Mucosa of rectum (tissue), 2 donors: ENCODE results near the gene EIF4E2.
"Not testable (repeated sequence)": the region's sequence is repeated elsewhere in the genome, so short reads cannot be mapped to it uniquely, and the experiment has no call there.

Source experiments
- H3K27ac ChIP-seq, 2 donors: one replicate each; pipeline ENCODE4 v1.7.0; 2013; ENCODE audit warnings: inconsistent platforms in 2 of 2, low read depth in 2 of 2, low read length in 2 of 2
- H3K27me3 ChIP-seq, 2 donors: one replicate each; pipeline ENCODE4 v1.7.0; 2013; ENCODE audit warnings: low read length in 2 of 2; ENCODE audit not compliant: control insufficient read depth in 2 of 2, insufficient read depth in 2 of 2
- H3K36me3 ChIP-seq, 2 donors: one replicate each; pipeline ENCODE4 v1.7.0; 2013; ENCODE audit warnings: low read length in 2 of 2; ENCODE audit not compliant: control insufficient read depth in 2 of 2, insufficient read depth in 2 of 2
- H3K4me1 ChIP-seq, 2 donors: one replicate each; pipeline ENCODE4 v1.7.0; 2013; ENCODE audit warnings: low read length in 2 of 2, mild to moderate bottlenecking in 1 of 2; ENCODE audit not compliant: control insufficient read depth in 2 of 2, insufficient read depth in 2 of 2
- H3K4me3 ChIP-seq, 2 donors: one replicate each; pipeline ENCODE4 v1.7.0; 2013; ENCODE audit warnings: low read length in 2 of 2
- H3K9ac ChIP-seq, 2 donors: one replicate each; pipeline ENCODE4 v1.7.0; 2013; ENCODE audit warnings: low read length in 2 of 2, low read depth in 1 of 2, mild to moderate bottlenecking in 1 of 2
- H3K9me3 ChIP-seq, 2 donors: one replicate each; pipeline ENCODE4 v1.7.0; 2013; ENCODE audit warnings: low read length in 2 of 2; ENCODE audit not compliant: control insufficient read depth in 2 of 2
- donor health status: healthy.
- donor health status: Normal muscosa, but diverticular disease.

EIF4E2 gene

DNA sequence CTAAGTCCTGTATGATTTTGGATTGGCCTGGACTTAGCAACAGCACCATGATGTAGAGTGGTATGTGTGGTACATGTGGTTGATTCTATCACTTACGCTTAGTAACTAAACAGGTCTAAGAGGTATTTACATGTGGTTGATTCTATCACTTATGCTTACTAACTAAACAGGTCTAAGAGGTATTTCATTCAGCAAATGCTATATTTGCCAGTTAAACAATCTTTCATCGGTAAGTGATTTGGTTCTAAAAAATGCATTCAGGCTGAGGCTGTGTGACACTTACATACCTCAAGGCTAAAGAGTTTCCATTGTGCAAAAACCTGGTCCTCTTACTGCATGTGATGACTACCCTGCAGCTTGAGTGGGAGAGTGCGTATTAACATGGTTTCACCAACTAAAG is 13.1 kb downstream of the EIF4E2 start:
- H3K27ac ChIP-seq, result no peak overlapping the region
- H3K27me3 ChIP-seq, result no peaks in the 10 kb centered on the region
- H3K36me3 ChIP-seq, result peaks cover 45 to 72% of the 10 kb centered on the region in 2 donors
- H3K9me3 ChIP-seq, result no peaks in the 10 kb centered on the region
- H3K4me3 ChIP-seq, result no peak overlapping the region
- no peak overlapping the region for H3K9ac ChIP-seq
- no peaks in the 10 kb centered on the region for H3K4me1 ChIP-seq

DNA sequence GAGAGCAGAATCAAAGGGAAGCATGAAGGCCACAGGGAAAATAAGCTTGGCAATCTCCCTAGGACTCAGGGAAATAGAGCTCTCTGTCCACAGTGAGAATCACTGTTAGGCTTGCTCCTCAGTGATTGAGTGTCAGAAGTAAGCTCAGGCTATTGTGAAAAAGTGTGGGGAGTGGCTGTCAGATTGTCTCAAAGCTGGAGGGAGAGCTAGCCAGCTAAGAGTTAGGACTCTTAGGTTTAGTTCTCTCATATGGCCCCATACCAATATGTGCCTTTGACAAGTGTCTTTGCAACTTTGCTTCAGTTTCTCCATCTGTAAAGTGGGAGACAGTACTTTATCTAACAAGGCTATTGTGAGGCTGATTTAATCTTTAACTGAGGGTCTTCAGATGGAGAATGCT is 17.2 kb downstream of the EIF4E2 start:
- Histone ChIP-seq H3K4me3 (no peak overlapping the region), H3K9ac (no peak overlapping the region), H3K9me3 (no peaks in the 10 kb centered on the region), H3K36me3 (peaks cover 50 to 72% of the 10 kb centered on the region in 2 donors), H3K27ac (no peak overlapping the region), H3K27me3 (no peaks in the 10 kb centered on the region), H3K4me1 (peaks cover 2% of the 10 kb centered on the region in 2 donors)

DNA sequence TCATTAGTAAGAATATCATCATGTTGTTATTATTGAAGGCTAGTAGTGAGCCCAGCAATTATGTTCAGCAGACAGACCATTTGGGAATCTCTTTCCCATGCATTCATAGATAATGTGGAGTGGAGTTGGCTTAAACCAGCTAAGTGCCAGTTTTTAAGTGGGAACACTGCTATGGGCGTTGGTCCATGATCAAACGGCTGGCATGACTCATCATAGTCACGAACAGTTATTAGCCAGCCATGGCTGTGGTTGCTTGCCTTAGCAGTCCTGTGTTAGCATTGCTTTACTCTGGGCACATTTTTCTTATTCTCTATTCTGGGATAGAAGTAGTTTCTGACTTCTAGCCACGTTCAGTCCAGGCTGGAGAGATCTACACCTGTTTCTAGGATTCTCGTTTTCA is 17.7 kb downstream of the EIF4E2 start:
- H3K9me3 ChIP-seq, result no peaks in the 10 kb centered on the region
- peaks cover 53 to 70% of the 10 kb centered on the region in 2 donors for H3K36me3 ChIP-seq
- peaks cover 2 to 5% of the 10 kb centered on the region in 2 donors for H3K4me1 ChIP-seq
- no peak overlapping the region for H3K27ac ChIP-seq
- no peak overlapping the region for H3K4me3 ChIP-seq
- H3K9ac ChIP-seq, result no peak overlapping the region
- H3K27me3 ChIP-seq, result no peaks in the 10 kb centered on the region

DNA sequence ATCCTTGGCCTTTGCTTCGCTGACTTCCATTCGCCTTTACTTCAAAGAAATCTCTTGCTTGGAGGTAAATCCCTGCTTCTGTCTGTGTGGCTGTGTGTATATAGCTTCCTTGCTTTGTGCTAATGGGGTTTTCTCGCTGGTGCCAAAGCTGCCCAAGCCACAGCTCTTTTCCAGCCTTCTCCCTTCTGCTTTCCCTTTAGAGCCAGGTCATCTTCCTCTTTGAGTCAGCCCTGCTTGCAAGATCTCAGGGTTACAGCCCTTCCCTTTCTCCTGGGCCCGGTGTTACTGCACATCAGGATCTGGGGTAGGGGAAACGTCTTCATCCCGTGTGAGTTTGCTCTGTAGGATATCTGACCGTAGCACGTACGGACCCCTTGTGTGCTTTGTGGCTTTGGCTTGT is 19.1 kb downstream of the EIF4E2 start:
- H3K4me3 ChIP-seq, result no peak overlapping the region
- H3K27ac ChIP-seq, result no peak overlapping the region
- H3K4me1 ChIP-seq, result peaks cover 2 to 19% of the 10 kb centered on the region in 2 donors
- peaks cover 49 to 68% of the 10 kb centered on the region in 2 donors for H3K36me3 ChIP-seq
- H3K27me3 ChIP-seq, result no peaks in the 10 kb centered on the region
- H3K9ac ChIP-seq, result no peak overlapping the region
- no peaks in the 10 kb centered on the region for H3K9me3 ChIP-seq

DNA sequence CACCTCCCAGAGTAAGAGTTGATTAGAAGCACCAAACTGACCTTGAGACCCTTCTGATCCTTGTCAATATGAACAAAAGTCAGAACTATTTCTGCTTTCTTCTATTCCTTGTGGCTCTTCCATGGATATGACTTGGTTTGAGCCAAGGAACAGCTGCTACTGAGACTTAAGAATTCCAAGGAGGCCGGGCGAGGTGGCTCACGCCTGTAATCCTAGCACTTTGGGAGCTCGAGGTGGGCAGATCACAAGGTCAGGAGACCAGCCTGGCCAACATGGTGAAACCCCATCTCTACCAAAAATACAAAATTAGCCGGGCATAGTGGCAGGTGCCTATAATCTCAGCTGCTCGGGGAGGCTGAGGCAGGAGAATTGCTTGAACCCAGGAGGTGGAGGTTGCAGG is 20.0 kb downstream of the EIF4E2 start:
- peaks cover 2 to 19% of the 10 kb centered on the region in 2 donors for H3K4me1 ChIP-seq
- peaks cover 53 to 66% of the 10 kb centered on the region in 2 donors for H3K36me3 ChIP-seq
- H3K27ac ChIP-seq, H3K9ac ChIP-seq, H3K9me3 ChIP-seq, H3K4me3 ChIP-seq, H3K27me3 ChIP-seq: not testable (repeated sequence)

DNA sequence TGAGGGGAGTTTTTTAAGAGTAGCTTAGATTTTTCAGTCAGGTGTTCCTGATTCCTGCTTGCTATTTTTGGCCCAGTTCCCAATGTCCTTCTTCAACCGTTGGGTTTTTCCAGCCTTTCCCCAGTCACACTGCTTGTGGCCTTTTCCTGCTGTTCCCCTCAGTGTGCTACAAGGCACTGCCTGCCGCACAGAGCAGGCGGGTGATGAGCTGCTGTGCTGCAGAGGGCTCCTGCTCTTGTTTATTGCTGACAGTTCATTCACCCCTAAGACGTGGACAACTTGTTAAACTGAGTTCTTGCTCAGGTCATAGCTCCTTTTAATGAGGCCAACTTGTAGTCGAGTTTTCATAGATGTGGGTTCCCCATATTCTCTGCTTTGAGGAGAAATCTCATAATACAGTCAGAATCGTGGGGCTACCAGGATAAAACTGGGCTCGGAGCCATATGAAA is 20.6 kb downstream of the EIF4E2 start:
- no peak overlapping the region for H3K9ac ChIP-seq
- peaks cover 53 to 60% of the 10 kb centered on the region in 2 donors for H3K36me3 ChIP-seq
- no peak overlapping the region for H3K4me3 ChIP-seq
- H3K4me1 ChIP-seq, result peaks cover 2 to 19% of the 10 kb centered on the region in 2 donors
- H3K27me3 ChIP-seq, result no peaks in the 10 kb centered on the region
- no peak overlapping the region for H3K27ac ChIP-seq
- H3K9me3 ChIP-seq, result no peaks in the 10 kb centered on the region

GRCh38 chr2:232573042-232573441 is 22.6 kb downstream of the EIF4E2 start:
- Histone ChIP-seq H3K36me3 (peaks cover 39 to 47% of the 10 kb centered on the region in 2 donors), H3K4me1 (peaks cover 2 to 19% of the 10 kb centered on the region in 2 donors), H3K9me3 (no peaks in the 10 kb centered on the region), H3K27ac (peak overlapping the region; percentile 79 to 83), H3K27me3 (no peaks in the 10 kb centered on the region), H3K4me3 (peak overlapping the region in 1 of 2 donors; percentile 9), H3K9ac (peak overlapping the region in 1 of 2 donors; percentile 27)

DNA sequence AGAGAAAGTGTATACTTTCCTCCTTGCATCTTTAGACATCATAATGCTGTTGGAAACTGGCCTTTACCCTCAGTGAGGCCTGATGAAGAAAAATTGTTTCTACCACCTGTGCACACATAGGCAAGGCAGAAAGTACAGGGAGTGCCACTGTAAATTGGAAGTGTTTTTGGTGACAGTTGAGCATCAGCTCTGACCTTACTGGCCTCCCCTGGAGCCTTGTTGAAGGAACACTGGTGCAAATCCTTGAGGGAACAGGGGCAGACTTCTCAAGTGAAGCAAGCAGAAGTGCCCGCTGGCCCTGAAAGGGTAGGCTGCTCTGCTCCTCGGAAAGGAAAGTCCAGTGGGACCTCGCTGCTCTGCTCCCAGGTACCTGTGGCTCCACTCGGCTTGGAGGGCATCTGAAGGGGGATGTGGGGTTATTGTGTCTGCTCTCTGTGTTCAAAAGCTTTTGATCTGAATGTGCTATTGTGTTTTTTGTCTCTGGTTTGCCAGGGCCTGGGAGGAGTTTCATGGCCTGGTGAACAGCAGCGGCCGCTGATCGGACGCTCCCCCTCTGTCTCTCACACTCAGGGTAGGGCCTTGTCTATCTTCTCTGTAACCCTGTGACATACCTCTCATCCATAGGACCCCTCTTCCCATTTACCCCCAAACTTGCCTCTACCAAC is 23.4 kb downstream of the EIF4E2 start:
- H3K27me3 ChIP-seq, result no peaks in the 10 kb centered on the region
- peaks cover 2 to 19% of the 10 kb centered on the region in 2 donors for H3K4me1 ChIP-seq
- peak overlapping the region; percentile 29 to 37 for H3K4me3 ChIP-seq
- H3K36me3 ChIP-seq, result peaks cover 32 to 39% of the 10 kb centered on the region in 2 donors
- H3K9ac ChIP-seq, result peak overlapping the region; percentile 48 to 53
- peak overlapping the region; percentile 79 to 83 for H3K27ac ChIP-seq
- no peaks in the 10 kb centered on the region for H3K9me3 ChIP-seq

DNA sequence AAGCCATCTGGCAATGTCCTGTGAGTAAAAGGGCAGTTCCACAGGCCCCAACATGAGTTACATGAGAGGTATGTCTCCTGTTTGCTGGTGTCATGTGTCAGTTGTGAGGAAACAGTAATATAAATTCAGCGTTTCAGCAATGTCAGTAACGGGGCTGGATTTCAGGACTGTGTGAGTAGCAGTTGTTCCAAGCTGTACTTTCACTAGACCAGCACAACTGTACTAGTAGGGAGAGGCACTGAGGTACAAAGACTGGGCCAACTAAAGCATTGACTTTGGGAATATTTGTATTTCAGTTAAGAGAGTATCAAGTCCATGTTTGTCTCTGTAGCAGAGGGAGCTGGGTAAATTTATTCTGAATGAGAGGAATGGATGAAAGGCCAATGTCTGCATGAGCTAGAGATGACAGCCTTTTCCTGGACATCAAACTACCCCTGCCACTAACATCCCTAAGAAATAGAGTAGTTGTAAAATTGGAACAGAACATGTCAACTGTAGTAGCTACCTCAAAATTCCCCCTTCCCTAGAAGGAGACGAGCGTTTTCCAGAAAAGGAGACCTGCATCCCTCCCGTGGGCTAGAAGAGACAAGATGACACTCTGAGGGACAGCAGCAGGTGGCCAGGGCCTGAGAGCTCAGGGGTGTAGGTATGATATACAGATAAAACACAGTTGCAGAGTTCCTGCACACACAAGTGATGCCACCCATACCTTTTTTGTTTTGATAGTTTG is 24.4 kb downstream of the EIF4E2 start:
- peak overlapping the region; percentile 79 to 83 for H3K27ac ChIP-seq
- H3K4me3 ChIP-seq, result no peak overlapping the region
- H3K4me1 ChIP-seq, result peaks cover 2 to 21% of the 10 kb centered on the region in 2 donors
- H3K27me3 ChIP-seq, result no peaks in the 10 kb centered on the region
- H3K36me3 ChIP-seq, result peaks cover 23 to 29% of the 10 kb centered on the region in 2 donors
- peak overlapping the region in 1 of 2 donors; percentile 53 for H3K9ac ChIP-seq
- no peaks in the 10 kb centered on the region for H3K9me3 ChIP-seq

- H3K36me3 ChIP-seq, result peaks cover 17 to 27% of the 10 kb centered on the region in 2 donors
- H3K27me3 ChIP-seq, result no peaks in the 10 kb centered on the region
- no peak overlapping the region for H3K9ac ChIP-seq
- H3K27ac ChIP-seq, result no peak overlapping the region
- H3K9me3 ChIP-seq, result no peaks in the 10 kb centered on the region
- H3K4me1 ChIP-seq, result peaks cover 2 to 26% of the 10 kb centered on the region in 2 donors
- H3K4me3 ChIP-seq, result no peak overlapping the region
Measured at GRCh38 chr2:232575404-232575746, 24.9 kb downstream of the EIF4E2 start.
